Measurements from ENCODE around the gene PCAT7.
"Not testable (repeated sequence)": the region's sequence is repeated elsewhere in the genome, so short reads cannot be mapped to it uniquely, and the experiment has no call there.

The PCAT7 gene

GRCh38 chr9:94544335-94544734 is 10.5 kb upstream of the PCAT7 start:
- H2BK15ac ChIP-seq (ENCODE audit: low read length); H2AFZ ChIP-seq (ENCODE audit: low read length); H3K14ac ChIP-seq (ENCODE audit: low read length); H3K27ac ChIP-seq (replicated peaks; ENCODE audit: low read length); H2BK12ac ChIP-seq (ENCODE audit: low read length); DNase-seq (ENCODE audit: low spot score); H3K4me3 ChIP-seq (ENCODE audit: low read length in 2 of 2); H2AK5ac ChIP-seq (ENCODE audit: low read depth, low read length); H3K27me3 ChIP-seq (ENCODE audit: control insufficient read depth in 3 of 3, insufficient read depth in 3 of 3, low read depth in 1 of 3, low read length in 3 of 3); H3K4me2 ChIP-seq (ENCODE audit: insufficient read depth, low read length, poor library complexity, severe bottlenecking); H3K36me3 ChIP-seq (replicated peaks in 1 of 2; ENCODE audit: control insufficient read depth in 2 of 2, insufficient read depth in 2 of 2, low read length in 2 of 2); H3K4ac ChIP-seq (ENCODE audit: low read length); H3K79me1 ChIP-seq (ENCODE audit: low read depth, low read length); H3K18ac ChIP-seq (ENCODE audit: low read length); H2BK5ac ChIP-seq (ENCODE audit: low read length); H2BK120ac ChIP-seq (ENCODE audit: low read depth, low read length); H3K23ac ChIP-seq (ENCODE audit: low read depth, low read length, poor library complexity); H3K4me1 ChIP-seq (ENCODE audit: control insufficient read depth in 2 of 2, insufficient read depth in 1 of 2, low read depth in 1 of 2, low read length in 2 of 2); H3K9me3 ChIP-seq (replicated peaks in 1 of 2; ENCODE audit: control insufficient read depth in 2 of 2, insufficient read depth in 1 of 2, low read depth in 1 of 2, low read length in 2 of 2); H3K9ac ChIP-seq (ENCODE audit: low read depth, low read length, poor library complexity); H4K8ac ChIP-seq (ENCODE audit: low read depth, low read length); H4K91ac ChIP-seq (ENCODE audit: low read depth, low read length, poor library complexity): not testable (repeated sequence)
- no CpG with 5 or more reads among the region's 5 CpGs for WGBS, 2 donors (ENCODE audit: extremely low coverage in 2 of 2, insufficient read length in 2 of 2, insufficient replicate concordance in 1 of 2)

GRCh38 chr9:94545940-94546339 is 8.9 kb upstream of the PCAT7 start:
- DNase-seq (ENCODE audit: low spot score), result no peak
- Histone ChIP-seq H3K18ac (ENCODE audit: low read length) (no peak overlapping the region), H2BK120ac (ENCODE audit: low read depth, low read length) (no peak overlapping the region), H2BK5ac (ENCODE audit: low read length) (no peak overlapping the region), H4K8ac (ENCODE audit: low read depth, low read length) (no peak overlapping the region), H3K9me3 (replicated peaks in 1 of 2; ENCODE audit: control insufficient read depth in 2 of 2, insufficient read depth in 1 of 2, low read depth in 1 of 2, low read length in 2 of 2) (peaks cover 1 to 2% of the 10 kb centered on the region in 2 donors), H3K4me2 (ENCODE audit: insufficient read depth, low read length, poor library complexity, severe bottlenecking) (no peak overlapping the region), H3K9ac (ENCODE audit: low read depth, low read length, poor library complexity) (no peak overlapping the region), H4K91ac (ENCODE audit: low read depth, low read length, poor library complexity) (no peak overlapping the region), H3K36me3 (replicated peaks in 1 of 2; ENCODE audit: control insufficient read depth in 2 of 2, insufficient read depth in 2 of 2, low read length in 2 of 2) (no peaks in the 10 kb centered on the region), H3K4me1 (ENCODE audit: control insufficient read depth in 2 of 2, insufficient read depth in 1 of 2, low read depth in 1 of 2, low read length in 2 of 2) (no peaks in the 10 kb centered on the region), H3K4me3 (ENCODE audit: low read length in 2 of 2) (no peak overlapping the region), H3K27ac (replicated peaks; ENCODE audit: low read length) (no peak overlapping the region), H3K14ac (ENCODE audit: low read length) (no peak overlapping the region), H2BK15ac (ENCODE audit: low read length) (no peak overlapping the region), H3K4ac (ENCODE audit: low read length) (no peak overlapping the region), H3K27me3 (ENCODE audit: control insufficient read depth in 3 of 3, insufficient read depth in 3 of 3, low read depth in 1 of 3, low read length in 3 of 3) (no peaks in the 10 kb centered on the region), H2AFZ (ENCODE audit: low read length) (no peak overlapping the region), H2AK5ac (ENCODE audit: low read depth, low read length) (no peak overlapping the region), H3K79me1 (ENCODE audit: low read depth, low read length) (no peaks in the 10 kb centered on the region), H2BK12ac (ENCODE audit: low read length) (no peak overlapping the region), H3K23ac (ENCODE audit: low read depth, low read length, poor library complexity) (no peak overlapping the region)
- WGBS, 2 donors (ENCODE audit: extremely low coverage in 2 of 2, insufficient read length in 2 of 2, insufficient replicate concordance in 1 of 2), result no CpG with 5 or more reads among the region's 1 CpG

DNA sequence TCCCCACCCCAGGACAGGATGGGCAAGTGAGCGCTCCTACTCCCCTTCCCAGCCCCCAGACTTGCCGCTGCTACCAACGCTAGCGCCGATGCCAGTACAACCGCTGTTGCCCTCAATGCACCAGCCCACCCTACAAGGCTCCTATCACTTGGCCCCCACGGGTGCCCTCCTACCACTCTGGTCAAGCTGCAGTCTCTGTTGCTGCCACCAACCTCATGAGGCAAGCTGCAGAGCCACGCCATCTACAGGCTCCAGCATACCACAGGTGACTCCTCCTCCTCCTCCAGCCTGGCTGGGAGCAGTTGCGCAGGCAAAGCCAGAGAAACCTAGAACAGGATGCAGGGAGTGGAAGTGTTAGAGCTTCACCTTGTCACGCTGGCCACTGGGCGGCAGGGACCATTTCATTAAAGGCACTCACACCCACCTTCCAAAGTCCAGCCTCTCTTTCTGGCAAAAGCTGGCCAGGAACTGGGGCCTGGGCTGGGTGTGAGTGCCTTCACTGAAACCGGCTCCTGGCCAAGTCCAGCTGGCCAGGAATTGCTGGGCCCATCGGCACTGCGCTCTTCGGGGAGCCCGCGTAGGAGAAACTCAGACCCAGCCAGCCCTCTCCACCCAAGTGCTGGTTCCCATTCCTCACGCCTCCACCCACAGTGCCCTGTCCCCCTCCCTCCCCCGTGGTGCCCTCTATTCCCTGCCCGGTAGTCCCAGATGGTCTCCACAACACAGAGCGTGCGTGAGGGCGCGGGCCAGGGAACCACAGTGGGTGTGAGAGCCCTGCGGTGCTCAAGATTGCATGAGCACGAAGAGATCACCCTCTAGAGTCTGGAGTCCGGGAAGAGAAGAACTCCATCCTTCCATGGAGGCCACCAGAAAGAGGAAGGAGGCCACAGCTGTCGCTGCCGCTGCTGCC is 1.6 kb upstream of the PCAT7 start:
- H3K4me3 ChIP-seq (ENCODE audit: low read length in 2 of 2), result peak overlapping the region in 1 of 2 donors; percentile 73
- H3K4me2 ChIP-seq (ENCODE audit: insufficient read depth, low read length, poor library complexity, severe bottlenecking), result no peak overlapping the region
- H2BK15ac ChIP-seq (ENCODE audit: low read length), result peak overlapping the region; percentile 49
- peak overlapping the region; percentile 78 for H3K18ac ChIP-seq (ENCODE audit: low read length)
- no CpG with 5 or more reads among the region's 29 CpGs for WGBS, 2 donors (ENCODE audit: extremely low coverage in 2 of 2, insufficient read length in 2 of 2, insufficient replicate concordance in 1 of 2)
- peaks cover 10% of the 10 kb centered on the region for H3K79me1 ChIP-seq (ENCODE audit: low read depth, low read length)
- H3K9ac ChIP-seq (ENCODE audit: low read depth, low read length, poor library complexity), result no peak overlapping the region
- H3K36me3 ChIP-seq (replicated peaks in 1 of 2; ENCODE audit: control insufficient read depth in 2 of 2, insufficient read depth in 2 of 2, low read length in 2 of 2), result no peaks in the 10 kb centered on the region
- H3K4me1 ChIP-seq (ENCODE audit: control insufficient read depth in 2 of 2, insufficient read depth in 1 of 2, low read depth in 1 of 2, low read length in 2 of 2), result peaks cover 2 to 4% of the 10 kb centered on the region in 2 donors
- H3K4ac ChIP-seq (ENCODE audit: low read length), result no peak overlapping the region
- peak overlapping the region; percentile 85 for H4K91ac ChIP-seq (ENCODE audit: low read depth, low read length, poor library complexity)
- no peak overlapping the region for H4K8ac ChIP-seq (ENCODE audit: low read depth, low read length)
- no peak overlapping the region for H2BK5ac ChIP-seq (ENCODE audit: low read length)
- DNase-seq (ENCODE audit: low spot score), result no peak
- H3K27ac ChIP-seq (replicated peaks; ENCODE audit: low read length), result no peak overlapping the region
- peak overlapping the region; percentile 63 for H2BK12ac ChIP-seq (ENCODE audit: low read length)
- H3K14ac ChIP-seq (ENCODE audit: low read length), result peak overlapping the region; percentile 56
- H2AFZ ChIP-seq (ENCODE audit: low read length), result peak overlapping the region; percentile 95
- no peaks in the 10 kb centered on the region for H3K27me3 ChIP-seq (ENCODE audit: control insufficient read depth in 3 of 3, insufficient read depth in 3 of 3, low read depth in 1 of 3, low read length in 3 of 3)
- peak overlapping the region; percentile 34 for H3K23ac ChIP-seq (ENCODE audit: low read depth, low read length, poor library complexity)
- no peak overlapping the region for H2BK120ac ChIP-seq (ENCODE audit: low read depth, low read length)
- peaks cover 1 to 2% of the 10 kb centered on the region in 2 donors for H3K9me3 ChIP-seq (replicated peaks in 1 of 2; ENCODE audit: control insufficient read depth in 2 of 2, insufficient read depth in 1 of 2, low read depth in 1 of 2, low read length in 2 of 2)
- peak overlapping the region; percentile 94 for H2AK5ac ChIP-seq (ENCODE audit: low read depth, low read length)

- Histone ChIP-seq H3K18ac (ENCODE audit: low read length) (peak overlapping the region; percentile 78), H2AK5ac (ENCODE audit: low read depth, low read length) (peak overlapping the region; percentile 65), H2BK12ac (ENCODE audit: low read length) (no peak overlapping the region), H3K4ac (ENCODE audit: low read length) (no peak overlapping the region), H3K14ac (ENCODE audit: low read length) (peak overlapping the region; percentile 31), H3K27ac (replicated peaks; ENCODE audit: low read length) (no peak overlapping the region), H3K4me1 (ENCODE audit: control insufficient read depth in 2 of 2, insufficient read depth in 1 of 2, low read depth in 1 of 2, low read length in 2 of 2) (peaks cover 2 to 4% of the 10 kb centered on the region in 2 donors), H3K4me2 (ENCODE audit: insufficient read depth, low read length, poor library complexity, severe bottlenecking) (peak overlapping the region; percentile 67), H3K23ac (ENCODE audit: low read depth, low read length, poor library complexity) (peak overlapping the region; percentile 48), H3K9me3 (replicated peaks in 1 of 2; ENCODE audit: control insufficient read depth in 2 of 2, insufficient read depth in 1 of 2, low read depth in 1 of 2, low read length in 2 of 2) (peaks cover 1 to 2% of the 10 kb centered on the region in 2 donors), H3K36me3 (replicated peaks in 1 of 2; ENCODE audit: control insufficient read depth in 2 of 2, insufficient read depth in 2 of 2, low read length in 2 of 2) (peaks cover 0 to 7% of the 10 kb centered on the region in 2 donors), H3K4me3 (ENCODE audit: low read length in 2 of 2) (peak overlapping the region; percentile 73 to 86), H2BK5ac (ENCODE audit: low read length) (no peak overlapping the region), H3K9ac (ENCODE audit: low read depth, low read length, poor library complexity) (no peak overlapping the region), H2BK15ac (ENCODE audit: low read length) (peak overlapping the region; percentile 83), H3K79me1 (ENCODE audit: low read depth, low read length) (peaks cover 10% of the 10 kb centered on the region), H2BK120ac (ENCODE audit: low read depth, low read length) (peak overlapping the region; percentile 52), H4K91ac (ENCODE audit: low read depth, low read length, poor library complexity) (peak overlapping the region; percentile 85), H2AFZ (ENCODE audit: low read length) (peak overlapping the region; percentile 95), H3K27me3 (ENCODE audit: control insufficient read depth in 3 of 3, insufficient read depth in 3 of 3, low read depth in 1 of 3, low read length in 3 of 3) (no peaks in the 10 kb centered on the region), H4K8ac (ENCODE audit: low read depth, low read length) (no peak overlapping the region)
- WGBS, 2 donors (ENCODE audit: extremely low coverage in 2 of 2, insufficient read length in 2 of 2, insufficient replicate concordance in 1 of 2), result no CpG with 5 or more reads among the region's 16 CpGs
- peak; percentile 2 for DNase-seq (ENCODE audit: low spot score)
These were observed 825 bp upstream of the PCAT7 start for GRCh38 chr9:94554078-94554438.

All from neuronal stem cell (in vitro differentiated cells).